Esophagus (tissue), 2 donors: ENCODE data around the gene NUDCD2. TPM values are rescaled to one million over a fixed set of nuclear protein-coding genes. Genes with fewer than 3 reads are reported as not detected.

Source experiments
- H3K27ac ChIP-seq, 2 donors: one replicate each; pipeline ENCODE4 v1.5.1; 2013; ENCODE audit warnings: low read depth in 2 of 2, mild to moderate bottlenecking in 2 of 2, inconsistent platforms in 1 of 2, low read length in 1 of 2, moderate library complexity in 1 of 2
- H3K27me3 ChIP-seq, 2 donors: one replicate each; pipeline ENCODE4 v1.6.1; 2013; ENCODE audit warnings: low read length in 2 of 2, control low read depth in 1 of 2, mild to moderate bottlenecking in 1 of 2; ENCODE audit not compliant: insufficient read depth in 2 of 2, control insufficient read depth in 1 of 2
- H3K36me3 ChIP-seq, 2 donors: one replicate each; pipeline ENCODE4 v1.6.1; 2013; ENCODE audit warnings: low read length in 1 of 2; ENCODE audit not compliant: control insufficient read depth in 2 of 2, insufficient read depth in 2 of 2
- H3K4me1 ChIP-seq, 2 donors: one replicate each; pipeline ENCODE4 v1.6.1; 2013; ENCODE audit warnings: low read length in 1 of 2; ENCODE audit not compliant: control insufficient read depth in 2 of 2, insufficient read depth in 2 of 2
- H3K4me3 ChIP-seq, 2 donors: one replicate each; pipeline ENCODE4 v1.5.1; 2013; ENCODE audit warnings: low read length in 2 of 2, mild to moderate bottlenecking in 2 of 2, low read depth in 1 of 2, moderate library complexity in 1 of 2
- H3K9me3 ChIP-seq, 2 donors: one replicate each; pipeline ENCODE4 v1.6.1; 2013; ENCODE audit warnings: mild to moderate bottlenecking in 2 of 2, low read depth in 1 of 2, low read length in 1 of 2, moderate library complexity in 1 of 2; ENCODE audit not compliant: control insufficient read depth in 2 of 2, insufficient read depth in 1 of 2
- whole genome bisulfite sequencing, 2 donors: extraction: QIAGEN DNeasy Blood & Tissue Kit; methylation state at CpG; one replicate each; pipeline ENCODE4 v1.1.7; 2013; 5-methylcytosine and 5-hydroxymethylcytosine counted together
- polyA plus RNA-seq, 2 donors: library from polyadenylated mRNA; stranded (reverse); fragments of 200-250 nt; gene quantifications; one replicate each; pipeline ENCODE4 v1.2.3, GENCODE V29; 2013
- donor health status: healthy with polysubstance abuse.
- donor health status: Bipolar disorder and iron deficiency.

Gene NUDCD2
- polyA plus RNA-seq, 2 donors, result 4.8 to 5.4 TPM

- Histone ChIP-seq H3K27ac (peak overlapping the region; percentile 55 to 96), H3K4me3 (peak overlapping the region; percentile 26 to 97), H3K9me3 (no peaks in the 10 kb centered on the region), H3K27me3 (no peaks in the 10 kb centered on the region), H3K36me3 (no peaks in the 10 kb centered on the region), H3K4me1 (no peaks in the 10 kb centered on the region)
- 1% methylated on average over 17 of the region's 17 CpGs for WGBS, 2 donors
Observed at GRCh38 chr5:163503106-163504078, 43.5 kb upstream of the NUDCD2 start.

- Histone ChIP-seq H3K4me1 (no peaks in the 10 kb centered on the region), H3K4me3 (peak overlapping the region in 1 of 2 donors; percentile 97), H3K36me3 (no peaks in the 10 kb centered on the region), H3K27ac (peak overlapping the region; percentile 9 to 96), H3K27me3 (no peaks in the 10 kb centered on the region), H3K9me3 (no peaks in the 10 kb centered on the region)
- 66 to 72% methylated on average over 8 of the region's 8 CpGs for WGBS, 2 donors
Observed at GRCh38 chr5:163502521-163502920, 42.6 kb upstream of the NUDCD2 start.

GRCh38 chr5:163498886-163499285 lies 39.0 kb upstream of the NUDCD2 start:
- Histone ChIP-seq H3K9me3 (no peaks in the 10 kb centered on the region), H3K27ac (no peak overlapping the region), H3K27me3 (no peaks in the 10 kb centered on the region), H3K4me3 (no peak overlapping the region), H3K36me3 (no peaks in the 10 kb centered on the region), H3K4me1 (no peaks in the 10 kb centered on the region)
- 91 to 97% methylated on average over 1 of the region's 1 CpG for WGBS, 2 donors

GRCh38 chr5:163497315-163497714 lies 37.4 kb upstream of the NUDCD2 start:
- H3K36me3 ChIP-seq, result no peaks in the 10 kb centered on the region
- no peaks in the 10 kb centered on the region for H3K27me3 ChIP-seq
- no peak overlapping the region for H3K27ac ChIP-seq
- H3K4me3 ChIP-seq, result no peak overlapping the region
- H3K9me3 ChIP-seq, result no peaks in the 10 kb centered on the region
- H3K4me1 ChIP-seq, result no peaks in the 10 kb centered on the region
- 82 to 88% methylated on average over 3 of the region's 3 CpGs for WGBS, 2 donors

GRCh38 chr5:163496286-163496685 lies 36.4 kb upstream of the NUDCD2 start:
- Histone ChIP-seq H3K4me3 (no peak overlapping the region), H3K27me3 (no peaks in the 10 kb centered on the region), H3K9me3 (no peaks in the 10 kb centered on the region), H3K27ac (no peak overlapping the region), H3K4me1 (no peaks in the 10 kb centered on the region), H3K36me3 (no peaks in the 10 kb centered on the region)
- 94 to 100% methylated on average over 1 of the region's 1 CpG for WGBS, 2 donors

GRCh38 chr5:163489745-163490075 lies 29.8 kb upstream of the NUDCD2 start:
- Histone ChIP-seq H3K27ac (no peak overlapping the region), H3K4me3 (no peak overlapping the region), H3K9me3 (no peaks in the 10 kb centered on the region), H3K36me3 (no peaks in the 10 kb centered on the region), H3K4me1 (no peaks in the 10 kb centered on the region), H3K27me3 (no peaks in the 10 kb centered on the region)
- 94 to 98% methylated on average over 3 of the region's 3 CpGs for WGBS, 2 donors

GRCh38 chr5:163489055-163489744 lies 29.3 kb upstream of the NUDCD2 start:
- Histone ChIP-seq H3K9me3 (no peaks in the 10 kb centered on the region), H3K4me1 (no peaks in the 10 kb centered on the region), H3K36me3 (no peaks in the 10 kb centered on the region), H3K4me3 (no peak overlapping the region), H3K27ac (no peak overlapping the region), H3K27me3 (no peaks in the 10 kb centered on the region)
- 86 to 94% methylated on average over 6 of the region's 6 CpGs for WGBS, 2 donors

- no peak overlapping the region for H3K27ac ChIP-seq
- no peaks in the 10 kb centered on the region for H3K4me1 ChIP-seq
- no peaks in the 10 kb centered on the region for H3K9me3 ChIP-seq
- H3K27me3 ChIP-seq, result no peaks in the 10 kb centered on the region
- H3K36me3 ChIP-seq, result no peaks in the 10 kb centered on the region
- H3K4me3 ChIP-seq, result no peak overlapping the region
- WGBS, 2 donors, result 91 to 92% methylated on average over 1 of the region's 1 CpG
Observed at GRCh38 chr5:163478982-163479271, 19.0 kb upstream of the NUDCD2 start.

GRCh38 chr5:163478126-163478981 lies 18.5 kb upstream of the NUDCD2 start:
- Histone ChIP-seq H3K27ac (no peak overlapping the region), H3K27me3 (no peaks in the 10 kb centered on the region), H3K9me3 (no peaks in the 10 kb centered on the region), H3K4me1 (no peaks in the 10 kb centered on the region), H3K36me3 (no peaks in the 10 kb centered on the region), H3K4me3 (no peak overlapping the region)
- WGBS, 2 donors, result 72 to 86% methylated on average over 2 of the region's 2 CpGs
